ENCODE measurements around the gene NPW. TPM values are rescaled to one million over a fixed set of nuclear protein-coding genes. Genes with fewer than 3 reads are reported as not detected.

NPW gene
- total and polyA plus RNA-seq, 8 donors: 0.43 to 2.7 (median 0.82) TPM

DNA sequence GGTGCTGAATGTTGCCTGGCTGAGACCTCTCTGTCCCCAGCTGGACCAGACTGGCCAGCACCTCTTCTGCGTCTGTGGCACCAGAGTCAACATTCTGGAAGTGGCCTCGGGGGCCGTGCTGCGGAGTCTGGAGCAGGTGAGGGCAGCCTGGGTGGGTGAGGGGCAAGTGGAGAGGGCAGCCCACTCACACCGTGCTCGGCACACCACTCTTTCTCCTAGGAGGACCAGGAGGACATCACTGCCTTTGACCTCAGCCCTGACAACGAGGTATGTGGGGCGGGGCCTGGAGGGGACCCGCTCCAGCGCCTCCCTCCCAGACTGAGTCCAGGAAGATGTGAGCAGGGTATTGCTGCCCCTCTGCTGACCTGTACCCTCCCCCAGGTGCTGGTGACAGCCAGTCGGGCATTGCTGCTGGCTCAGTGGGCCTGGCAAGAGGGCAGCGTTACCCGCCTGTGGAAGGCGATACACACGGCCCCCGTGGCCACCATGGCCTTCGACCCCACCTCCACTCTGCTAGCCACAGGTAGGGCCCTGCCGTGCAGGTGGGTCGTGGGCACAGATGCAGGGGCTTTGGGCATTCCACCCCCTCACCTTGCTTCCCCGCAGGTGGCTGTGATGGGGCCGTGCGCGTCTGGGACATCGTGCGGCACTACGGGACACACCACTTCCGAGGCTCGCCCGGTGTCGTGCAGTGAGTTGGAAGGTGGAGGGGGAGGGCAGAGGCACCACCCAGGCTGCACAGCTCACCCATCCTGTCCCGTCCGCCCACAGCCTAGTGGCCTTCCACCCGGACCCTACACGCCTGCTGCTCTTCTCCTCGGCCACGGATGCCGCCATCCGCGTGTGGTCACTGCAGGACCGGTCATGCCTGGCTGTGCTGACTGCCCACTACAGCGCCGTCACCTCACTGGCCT, 45.2 kb upstream of the NPW start:
- TF ChIP-seq CTCF (IDR thresholded peaks at IDR 0.05): no peak
- FAIRE-seq (no peak), ATAC-seq (no peak), DNase-seq (peak in 2 of 6 donors; percentile 50 to 78)
- H3K9me3 ChIP-seq: no peaks in the 10 kb centered on the region
- H3K27me3 ChIP-seq: no peaks in the 10 kb centered on the region
- peaks cover 0 to 29% (median 14%) of the 10 kb centered on the region in 3 donors for H3K36me3 ChIP-seq
- intact Hi-C loops (cut with DNase I): no loop called here
- H3K4me3 ChIP-seq: no peak overlapping the region
- H3K27ac ChIP-seq: no peak overlapping the region
- H3K4me1 ChIP-seq: peaks cover 0 to 13% (median 12%) of the 10 kb centered on the region in 3 donors
- WGBS, 2 donors: 91 to 94% methylated on average over 41 to 42 of the region's 42 CpGs

GRCh38 chr16:1975432-1976215, 44.0 kb upstream of the NPW start:
- intact Hi-C loops (cut with DNase I): no loop called here
- peaks cover 0 to 20% (median 13%) of the 10 kb centered on the region in 3 donors for H3K4me1 ChIP-seq
- ATAC-seq: no peak
- no peak for FAIRE-seq
- no peaks in the 10 kb centered on the region for H3K27me3 ChIP-seq
- peaks cover 0 to 29% (median 14%) of the 10 kb centered on the region in 3 donors for H3K36me3 ChIP-seq
- peak in 2 of 6 donors; percentile 59 to 73 for DNase-seq
- 90 to 93% methylated on average over 33 of the region's 33 CpGs for WGBS, 2 donors
- H3K27ac ChIP-seq: no peak overlapping the region
- no peaks in the 10 kb centered on the region for H3K9me3 ChIP-seq
- no peak for TF ChIP-seq CTCF (IDR thresholded peaks at IDR 0.05)
- no peak overlapping the region for H3K4me3 ChIP-seq

GRCh38 chr16:1976216-1976520, 43.4 kb upstream of the NPW start:
- 93 to 94% methylated on average over 8 of the region's 8 CpGs for WGBS, 2 donors
- ATAC-seq (no peak), FAIRE-seq (no peak), DNase-seq (peak in 1 of 6 donors; percentile 67)
- no peak overlapping the region for H3K27ac ChIP-seq
- H3K4me3 ChIP-seq: no peak overlapping the region
- H3K27me3 ChIP-seq: no peaks in the 10 kb centered on the region
- intact Hi-C loops (cut with DNase I): no loop called here
- TF ChIP-seq CTCF (IDR thresholded peaks at IDR 0.05): no peak
- H3K9me3 ChIP-seq: no peaks in the 10 kb centered on the region
- peaks cover 0 to 20% (median 10%) of the 10 kb centered on the region in 3 donors for H3K4me1 ChIP-seq
- H3K36me3 ChIP-seq: peaks cover 0 to 29% (median 14%) of the 10 kb centered on the region in 3 donors

GRCh38 chr16:1976951-1977874, 42.4 kb upstream of the NPW start:
- FAIRE-seq: no peak
- whole genome bisulfite sequencing, 2 donors: 90 to 95% methylated on average over 33 of the region's 33 CpGs
- H3K9me3 ChIP-seq: no peaks in the 10 kb centered on the region
- intact Hi-C loops (cut with DNase I): no loop called here
- peaks cover 0 to 29% (median 14%) of the 10 kb centered on the region in 3 donors for H3K36me3 ChIP-seq
- H3K4me1 ChIP-seq: peaks cover 0 to 20% (median 10%) of the 10 kb centered on the region in 3 donors
- DNase-seq: peak in 2 of 6 donors; percentile 50 to 84
- no peak for TF ChIP-seq CTCF (IDR thresholded peaks at IDR 0.05)
- no peak for ATAC-seq
- no peak overlapping the region for H3K4me3 ChIP-seq
- no peaks in the 10 kb centered on the region for H3K27me3 ChIP-seq
- H3K27ac ChIP-seq: no peak overlapping the region
